ENCODE data around the gene ASPRV1.

DNA sequence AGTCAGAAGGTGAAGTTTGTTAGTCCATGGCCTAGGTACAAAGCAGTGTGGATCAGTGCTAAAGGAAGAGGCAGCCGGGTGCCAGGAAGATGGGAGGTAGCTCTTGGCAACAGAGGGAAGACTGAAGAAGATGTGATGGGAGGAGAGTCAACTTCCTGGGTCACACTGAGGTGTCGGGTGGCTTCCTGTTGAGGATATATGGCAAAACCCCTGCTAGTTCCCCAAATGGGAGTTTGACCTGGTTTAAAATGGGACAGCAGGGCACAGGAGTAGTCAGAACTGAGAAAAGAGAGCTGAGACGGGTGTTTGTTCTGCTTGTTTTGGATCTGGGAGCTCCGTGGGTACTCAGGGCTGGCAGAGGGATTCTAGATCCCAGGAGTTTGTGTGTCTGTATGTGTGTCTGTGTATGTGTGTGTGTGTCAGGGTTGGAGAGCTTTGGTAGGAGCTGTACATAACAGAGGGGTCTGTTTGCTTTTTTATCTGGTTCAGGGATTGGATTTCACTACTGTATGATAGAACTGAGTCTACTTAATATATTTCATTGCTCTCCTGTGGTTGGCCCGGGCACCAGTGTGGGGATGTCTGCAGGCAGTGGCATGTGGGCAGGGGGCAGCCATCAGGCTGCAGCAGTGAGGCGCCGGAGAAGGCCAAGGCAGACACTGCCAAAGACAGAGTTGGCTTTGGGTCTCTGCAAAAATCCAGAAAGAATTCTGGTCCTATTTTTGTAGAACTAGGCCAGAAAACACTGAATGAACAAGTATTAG is 29.4 kb downstream of the ASPRV1 start:
- TF ChIP-seq, protein P1, sequence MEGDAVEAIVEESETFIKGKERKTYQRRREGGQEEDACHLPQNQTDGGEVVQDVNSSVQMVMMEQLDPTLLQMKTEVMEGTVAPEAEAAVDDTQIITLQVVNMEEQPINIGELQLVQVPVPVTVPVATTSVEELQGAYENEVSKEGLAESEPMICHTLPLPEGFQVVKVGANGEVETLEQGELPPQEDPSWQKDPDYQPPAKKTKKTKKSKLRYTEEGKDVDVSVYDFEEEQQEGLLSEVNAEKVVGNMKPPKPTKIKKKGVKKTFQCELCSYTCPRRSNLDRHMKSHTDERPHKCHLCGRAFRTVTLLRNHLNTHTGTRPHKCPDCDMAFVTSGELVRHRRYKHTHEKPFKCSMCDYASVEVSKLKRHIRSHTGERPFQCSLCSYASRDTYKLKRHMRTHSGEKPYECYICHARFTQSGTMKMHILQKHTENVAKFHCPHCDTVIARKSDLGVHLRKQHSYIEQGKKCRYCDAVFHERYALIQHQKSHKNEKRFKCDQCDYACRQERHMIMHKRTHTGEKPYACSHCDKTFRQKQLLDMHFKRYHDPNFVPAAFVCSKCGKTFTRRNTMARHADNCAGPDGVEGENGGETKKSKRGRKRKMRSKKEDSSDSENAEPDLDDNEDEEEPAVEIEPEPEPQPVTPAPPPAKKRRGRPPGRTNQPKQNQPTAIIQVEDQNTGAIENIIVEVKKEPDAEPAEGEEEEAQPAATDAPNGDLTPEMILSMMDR (IDR thresholded peaks at IDR 0.05) = no peak
- TF ChIP-seq POLR2A (IDR thresholded peaks at IDR 0.05; ENCODE audit: low read length) (no peak), SREBF2 (IDR thresholded peaks at IDR 0.05) (no peak), MAX (IDR thresholded peaks at IDR 0.05) (no peak)
